Caco-2 (cell line): Measurements from ENCODE around the gene SLC25A18. TPM values are rescaled to one million over a fixed set of nuclear protein-coding genes. Genes with fewer than 3 reads are reported as not detected.
"Not testable (repeated sequence)": the region's sequence is repeated elsewhere in the genome, so short reads cannot be mapped to it uniquely, and the experiment has no call there.

Source experiments
- BruUV-seq: library from RNA; stranded (reverse); fragments of 400-500 nt; replicated peaks from 2 replicates; lab custom pipeline; 2021; lab: Mats Ljungman, UMichigan
- CTCF ChIA-PET: fragments of 300-600 bp; sonication (Branson Sonifier 250); formaldehyde crosslinking; loops from one replicate; lab custom pipeline; 2022; ENCODE audit warnings: antibody characterized with exemption; lab: Charles Lee
- POLR2A ChIA-PET: fragments of 300-600 bp; sonication (Branson Sonifier 250); formaldehyde crosslinking; loops from one replicate; lab custom pipeline; 2022; ENCODE audit warnings: antibody characterized with exemption; lab: Charles Lee
- DNase-seq, 2 experiments: peaks; one replicate each; pipeline versions ENCODE4 v3.0.0 to v3.0.0-alpha.2; 2020 to 2022
- H3K27me3 ChIP-seq: replicated peaks from 2 replicates; pipeline ENCODE4 v1.6.0; 2011; ENCODE audit warnings: low read length; ENCODE audit not compliant: control insufficient read depth, insufficient read depth
- H3K36me3 ChIP-seq: 2 replicates; pipeline ENCODE4 v1.5.1; 2011; ENCODE audit warnings: low read length; ENCODE audit not compliant: control insufficient read depth, insufficient read depth
- H3K4me1 ChIP-seq: fragments of 250-450 bp; sonication (Bioruptor Pico); 2 replicates; pipeline ENCODE4 v1.5.1; 2020; ENCODE audit warnings: mild to moderate bottlenecking
- H3K4me3 ChIP-seq: 2 replicates; pipeline ENCODE4 v1.5.1; 2011; ENCODE audit warnings: low read depth, mild to moderate bottlenecking, control low read depth, low read length
- H3K9me3 ChIP-seq: fragments of 250-450 bp; sonication (Bioruptor Pico); 2 replicates; pipeline ENCODE4 v1.5.1; 2020; ENCODE audit warnings: mild to moderate bottlenecking, moderate library complexity
- H3K27ac Mint-ChIP-seq: one replicate; pipeline ENCODE4 v1.8.0; 2022; ENCODE audit warnings: mixed read lengths; ENCODE audit not compliant: unreplicated experiment
- H3K27me3 Mint-ChIP-seq: one replicate; pipeline ENCODE4 v1.8.0; 2022; ENCODE audit warnings: mixed read lengths; ENCODE audit not compliant: insufficient read depth, unreplicated experiment
- H3K36me3 Mint-ChIP-seq: one replicate; pipeline ENCODE4 v1.8.0; 2022; ENCODE audit warnings: mild to moderate bottlenecking, mixed read lengths; ENCODE audit not compliant: insufficient read depth, unreplicated experiment
- H3K4me1 Mint-ChIP-seq: one replicate; pipeline ENCODE4 v1.8.0; 2022; ENCODE audit warnings: low read depth, mixed read lengths; ENCODE audit not compliant: unreplicated experiment
- H3K4me3 Mint-ChIP-seq: one replicate; pipeline ENCODE4 v1.8.0; 2022; ENCODE audit warnings: mild to moderate bottlenecking, moderate library complexity, mixed read lengths; ENCODE audit not compliant: unreplicated experiment
- H3K9me3 Mint-ChIP-seq: one replicate; pipeline ENCODE4 v1.8.0; 2022; ENCODE audit warnings: mixed read lengths; ENCODE audit not compliant: unreplicated experiment
- CTCF ChIP-seq, 2 experiments: fragments of 200-600 bp in 1 of 2; IDR thresholded peaks; 1 replicate in 1 of 2; 2 replicates in 1 of 2; pipeline versions ENCODE4 v1.5.1 to v1.8.0; 2011 to 2022; ENCODE audit warnings: antibody characterized with exemption in 1 of 2, control low read depth in 1 of 2, inconsistent platforms in 1 of 2, low read depth in 1 of 2, low read length in 1 of 2, mild to moderate bottlenecking in 1 of 2, moderate library complexity in 1 of 2; ENCODE audit not compliant: insufficient read depth in 1 of 2, severe bottlenecking in 1 of 2, unreplicated experiment in 1 of 2
- intact Hi-C: fragments of 100-400 bp; cut with micrococcal nuclease; formaldehyde crosslinking; loops from one replicate; pipeline ENCODE4 v1.10.0; 2022; ENCODE audit not compliant: unreplicated experiment
- total RNA-seq: library from RNA; stranded (reverse); gene quantifications from 2 replicates; pipeline ENCODE4 v1.2.3, GENCODE V29; 2022

SLC25A18 gene
- total RNA-seq, 1 experiment from 2014 or later = not detected

GRCh38 chr22:17554814-17555213 is 8.5 kb upstream of the SLC25A18 start:
- Histone ChIP-seq H3K27me3 (no peaks in the 10 kb centered on the region), H3K4me3 (no peak overlapping the region), H3K36me3 (no peaks in the 10 kb centered on the region), H3K4me1 (no peaks in the 10 kb centered on the region), H3K9me3 (no peaks in the 10 kb centered on the region)
- no peak for DNase-seq
- no peaks in the 10 kb centered on the region for H3K9me3 Mint-ChIP-seq
- H3K4me1 Mint-ChIP-seq = no peaks in the 10 kb centered on the region
- no peak overlapping the region for H3K4me3 Mint-ChIP-seq
- CTCF ChIA-PET = no interaction called here
- intact Hi-C loops = loop anchor here (5.0 kb wide), 4 partner anchors 72 to 522 kb away; partner anchors contain the start of genes ATP6V1E1 and PEX26
- H3K27ac Mint-ChIP-seq = no peak overlapping the region
- POLR2A ChIA-PET = no interaction called here
- no peaks in the 10 kb centered on the region for H3K27me3 Mint-ChIP-seq
- no peak for TF ChIP-seq CTCF (IDR thresholded peaks at IDR 0.05; ENCODE audit: insufficient read depth in 1 of 2, low read depth in 1 of 2, low read length in 1 of 2, severe bottlenecking in 1 of 2, unreplicated experiment in 1 of 2)
- no TSS peak for BruUV-seq
- no peaks in the 10 kb centered on the region for H3K36me3 Mint-ChIP-seq

- BruUV-seq = no TSS peak
- H3K36me3 Mint-ChIP-seq = no peaks in the 10 kb centered on the region
Observed at GRCh38 chr22:17559188-17559587, 4.1 kb upstream of the SLC25A18 start.

GRCh38 chr22:17563936-17564391 is 666 bp downstream of the SLC25A18 start:
- DNase-seq = no peak
- Mint-ChIP-seq H3K4me3 (no peak overlapping the region), H3K9me3 (no peaks in the 10 kb centered on the region), H3K4me1 (peaks cover 13% of the 10 kb centered on the region), H3K27ac (no peak overlapping the region), H3K36me3 (no peaks in the 10 kb centered on the region), H3K27me3 (no peaks in the 10 kb centered on the region)
- Histone ChIP-seq H3K9me3 (no peaks in the 10 kb centered on the region), H3K27me3 (no peaks in the 10 kb centered on the region), H3K36me3 (no peaks in the 10 kb centered on the region), H3K4me1 (peaks cover 12% of the 10 kb centered on the region; the same call in 1 of the 2 replicates), H3K4me3 (no peak overlapping the region)
- ChIA-PET POLR2A (interaction anchor here (0.8 kb wide), 1 partner anchor 18 kb away, joined by 3 read pairs; no protein-coding TSS in a partner anchor), CTCF (interaction anchor here (1.0 kb wide), 1 partner anchor 8 kb away, joined by 3 read pairs; no protein-coding TSS in a partner anchor)
- no peak for TF ChIP-seq CTCF (IDR thresholded peaks at IDR 0.05; ENCODE audit: insufficient read depth in 1 of 2, low read depth in 1 of 2, low read length in 1 of 2, severe bottlenecking in 1 of 2, unreplicated experiment in 1 of 2)
- intact Hi-C loops = no loop called here
- no TSS peak for BruUV-seq

More at GRCh38 chr22:17559188-17559587, 4.1 kb upstream of the SLC25A18 start:
- Histone ChIP-seq H3K36me3 (no peaks in the 10 kb centered on the region), H3K4me3 (no peak overlapping the region), H3K27me3 (no peaks in the 10 kb centered on the region), H3K9me3 (no peaks in the 10 kb centered on the region), H3K4me1 (peaks cover 12% of the 10 kb centered on the region; the same call in 1 of the 2 replicates)
- Mint-ChIP-seq H3K27me3 (no peaks in the 10 kb centered on the region), H3K4me3 (no peak overlapping the region), H3K9me3 (no peaks in the 10 kb centered on the region), H3K27ac (no peak overlapping the region), H3K4me1 (peaks cover 13% of the 10 kb centered on the region)
- DNase-seq = no peak
- no peak for TF ChIP-seq CTCF (IDR thresholded peaks at IDR 0.05; ENCODE audit: insufficient read depth in 1 of 2, low read depth in 1 of 2, low read length in 1 of 2, severe bottlenecking in 1 of 2, unreplicated experiment in 1 of 2)
- intact Hi-C loops = loop anchor here (2.0 to 5.0 kb wide), 5 partner anchors 68 to 518 kb away; partner anchors contain the start of genes ATP6V1E1 and PEX26
- ChIA-PET CTCF (interaction anchor here (0.7 to 1.9 kb wide), 18 partner anchors 13 to 517 kb away, joined by 3 to 25 read pairs (median 4); no protein-coding TSS in a partner anchor), POLR2A (no interaction called here)

GRCh38 chr22:17566016-17566687 is 2.9 kb downstream of the SLC25A18 start:
- BruUV-seq, CTCF ChIA-PET, intact Hi-C loops, H3K4me3 Mint-ChIP-seq, DNase-seq, H3K4me3 ChIP-seq, H3K27ac Mint-ChIP-seq, H3K36me3 Mint-ChIP-seq, POLR2A ChIA-PET, H3K9me3 ChIP-seq, H3K27me3 ChIP-seq, H3K27me3 Mint-ChIP-seq, H3K36me3 ChIP-seq, H3K9me3 Mint-ChIP-seq: not testable (repeated sequence)
- H3K4me1 Mint-ChIP-seq = peaks cover 22% of the 10 kb centered on the region
- peaks cover 12% of the 10 kb centered on the region; the same call in 1 of the 2 replicates for H3K4me1 ChIP-seq
